Gastroesophageal sphincter (tissue), 4 donors: ENCODE data around the gene FARS2. TPM values are rescaled to one million over a fixed set of nuclear protein-coding genes. Genes with fewer than 3 reads are reported as not detected.

Experiments
- ATAC-seq: fragments of 150-250 bp; one replicate; pipeline ENCODE4 v1.9.1; 2016; ENCODE audit warnings: mild to moderate bottlenecking, moderate library complexity
- H3K27ac ChIP-seq, 4 donors: fragments of 200-600 bp; sonication (generic) in 3 of 4; 1 replicate in 3 of 4; 2 replicates in 1 of 4; pipeline ENCODE4 v1.5.1; 2016 to 2019
- H3K27me3 ChIP-seq: fragments of 200-600 bp; sonication (generic); one replicate; pipeline ENCODE4 v1.5.1; 2019
- H3K36me3 ChIP-seq, 2 donors: fragments of 200-600 bp; sonication (generic); one replicate each; pipeline ENCODE4 v1.5.1; 2019; ENCODE audit warnings: control low read depth in 1 of 2
- H3K4me1 ChIP-seq, 3 donors: fragments of 200-600 bp; sonication (generic); 1 replicate in 2 of 3; 2 replicates in 1 of 3; pipeline ENCODE4 v1.5.1; 2016 to 2019; ENCODE audit warnings: control low read depth in 2 of 3
- H3K4me3 ChIP-seq, 2 donors: fragments of 200-600 bp; sonication (generic); one replicate each; pipeline ENCODE4 v1.5.1; 2019; ENCODE audit warnings: mild to moderate bottlenecking in 1 of 2, moderate library complexity in 1 of 2
- H3K9me3 ChIP-seq, 3 donors: fragments of 200-600 bp; sonication (generic); one replicate each; pipeline ENCODE4 v1.5.1; 2017 to 2019; ENCODE audit warnings: control low read depth in 2 of 3
- CTCF ChIP-seq, 4 experiments: fragments of 200-600 bp in 2 of 4; fragments of 450-650 bp in 2 of 4; sonication (generic) in 1 of 4; IDR thresholded peaks; one replicate each; pipeline ENCODE4 v1.5.1; 2017 to 2019; ENCODE audit warnings: antibody characterized with exemption in 4 of 4, mild to moderate bottlenecking in 2 of 4, moderate library complexity in 2 of 4
- EP300 ChIP-seq: sonication (generic); formaldehyde crosslinking; IDR thresholded peaks from one replicate; pipeline ENCODE4 v1.6.1; 2017; ENCODE audit warnings: antibody characterized with exemption, mild to moderate bottlenecking
- POLR2A ChIP-seq, 2 donors: fragments of 450-650 bp; IDR thresholded peaks; one replicate each; pipeline ENCODE4 v1.6.1; 2017; ENCODE audit warnings: antibody characterized with exemption in 2 of 2, mild to moderate bottlenecking in 2 of 2, moderate library complexity in 1 of 2
- POLR2AphosphoS5 ChIP-seq: sonication (generic); formaldehyde crosslinking; IDR thresholded peaks from one replicate; pipeline ENCODE4 v1.6.1; 2017; ENCODE audit warnings: antibody characterized with exemption
- WGBS, 2 donors: methylation state at CpG; one replicate each; pipeline ENCODE4 v1.1.5; 2018; ENCODE audit warnings: low coverage in 1 of 2; 5-methylcytosine and 5-hydroxymethylcytosine counted together
- total RNA-seq, 4 donors: library from RNA; depleted of rRNA; stranded (reverse); fragments of >200 nt; gene quantifications; one replicate each; pipeline ENCODE4 v1.1.0, GENCODE V29; 2016

FARS2 gene
- total RNA-seq, 4 donors from 2014 or later: 9.8 to 16.3 (median 14.4) TPM

DNA sequence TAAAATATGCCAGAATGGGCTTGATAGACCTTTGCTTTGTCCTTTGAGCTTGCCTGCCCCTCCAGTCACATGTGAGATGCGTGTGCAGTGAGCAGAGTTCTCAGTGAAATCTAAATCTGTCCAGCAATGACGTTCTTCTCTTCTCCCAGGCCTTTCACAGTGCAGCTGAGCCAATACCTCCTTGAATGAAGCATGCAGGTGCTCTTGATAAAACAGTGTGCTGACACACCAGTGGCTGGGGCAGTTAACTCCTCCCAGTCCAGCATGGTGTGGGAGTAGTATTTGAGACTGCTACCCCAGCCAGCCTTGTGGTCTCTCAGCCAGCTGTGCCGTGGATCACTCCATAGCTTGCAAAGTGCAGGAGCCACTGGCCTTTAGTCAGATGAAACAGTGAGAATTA is 240.5 kb downstream of the FARS2 start:
- no peak for ATAC-seq
- Histone ChIP-seq H3K36me3 (no peaks in the 10 kb centered on the region), H3K27ac (no peak overlapping the region)

GRCh38 chr6:5504078-5504477 is 242.8 kb downstream of the FARS2 start:
- Histone ChIP-seq H3K27me3 (no peaks in the 10 kb centered on the region), H3K4me1 (peaks cover 0 to 4% (median 0%) of the 10 kb centered on the region in 3 donors), H3K27ac (no peak overlapping the region), H3K36me3 (no peaks in the 10 kb centered on the region), H3K4me3 (no peak overlapping the region), H3K9me3 (no peaks in the 10 kb centered on the region)
- 94 to 100% methylated on average over 1 of the region's 1 CpG for WGBS, 2 donors
- TF ChIP-seq EP300 (no peak), POLR2AphosphoS5 (no peak), POLR2A (IDR thresholded peaks at IDR 0.05) (no peak), CTCF (IDR thresholded peaks at IDR 0.05) (no peak)
- no peak for ATAC-seq

More for the DNA sequence above, 240.5 kb downstream of the FARS2 start:
- Histone ChIP-seq H3K9me3 (no peaks in the 10 kb centered on the region), H3K27me3 (no peaks in the 10 kb centered on the region), H3K4me1 (peaks cover 0 to 4% (median 0%) of the 10 kb centered on the region in 3 donors), H3K4me3 (no peak overlapping the region)
- WGBS, 2 donors: 100% methylated on average over 2 of the region's 3 CpGs; no CpG with 5 or more reads in 1 of the 2 donors
- TF ChIP-seq POLR2A (IDR thresholded peaks at IDR 0.05) (no peak), EP300 (no peak), POLR2AphosphoS5 (no peak), CTCF (IDR thresholded peaks at IDR 0.05) (no peak)

DNA sequence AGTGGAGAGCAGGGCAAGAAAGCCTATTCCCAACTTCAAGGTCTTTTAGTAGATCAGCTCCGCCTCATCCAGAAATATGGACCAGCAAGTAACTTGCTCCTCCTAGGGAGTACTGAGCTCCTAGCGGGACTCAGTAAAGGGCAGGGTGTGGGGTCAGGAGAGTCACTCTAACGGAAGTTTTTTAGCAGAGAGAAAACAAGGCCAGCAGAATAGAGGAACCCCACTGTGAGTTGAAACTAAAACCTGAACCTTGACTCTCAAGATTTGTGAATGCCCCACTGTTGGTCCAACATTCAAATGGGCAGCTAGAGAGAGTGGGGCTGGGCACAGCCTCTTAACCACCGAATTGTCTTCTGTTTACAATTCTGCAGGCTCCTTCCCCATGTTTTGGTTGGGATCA is 244.8 kb downstream of the FARS2 start:
- H3K36me3 ChIP-seq: peaks cover 0 to 7% of the 10 kb centered on the region in 2 donors
- no peaks in the 10 kb centered on the region for H3K27me3 ChIP-seq
- WGBS, 2 donors: 68 to 71% methylated on average over 2 to 3 of the region's 4 CpGs
- H3K4me1 ChIP-seq: no peaks in the 10 kb centered on the region
- H3K4me3 ChIP-seq: no peak overlapping the region
- no peak for ATAC-seq
- no peak for TF ChIP-seq CTCF (IDR thresholded peaks at IDR 0.05)
- TF ChIP-seq EP300: no peak
- TF ChIP-seq POLR2A (IDR thresholded peaks at IDR 0.05): no peak
- no peak for TF ChIP-seq POLR2AphosphoS5
- H3K9me3 ChIP-seq: no peaks in the 10 kb centered on the region
- no peak overlapping the region for H3K27ac ChIP-seq

GRCh38 chr6:5506597-5506996 is 245.3 kb downstream of the FARS2 start:
- H3K4me1 ChIP-seq: no peaks in the 10 kb centered on the region
- no peak for TF ChIP-seq POLR2AphosphoS5
- no peak for TF ChIP-seq EP300
- TF ChIP-seq POLR2A (IDR thresholded peaks at IDR 0.05): no peak
- no peak for TF ChIP-seq CTCF (IDR thresholded peaks at IDR 0.05)
- no peak overlapping the region for H3K27ac ChIP-seq
- H3K27me3 ChIP-seq: no peaks in the 10 kb centered on the region
- no peak for ATAC-seq
- H3K36me3 ChIP-seq: peaks cover 0 to 7% of the 10 kb centered on the region in 2 donors
- H3K9me3 ChIP-seq: no peaks in the 10 kb centered on the region
- H3K4me3 ChIP-seq: no peak overlapping the region
- WGBS, 2 donors: 71 to 90% methylated on average over 3 of the region's 4 CpGs

DNA sequence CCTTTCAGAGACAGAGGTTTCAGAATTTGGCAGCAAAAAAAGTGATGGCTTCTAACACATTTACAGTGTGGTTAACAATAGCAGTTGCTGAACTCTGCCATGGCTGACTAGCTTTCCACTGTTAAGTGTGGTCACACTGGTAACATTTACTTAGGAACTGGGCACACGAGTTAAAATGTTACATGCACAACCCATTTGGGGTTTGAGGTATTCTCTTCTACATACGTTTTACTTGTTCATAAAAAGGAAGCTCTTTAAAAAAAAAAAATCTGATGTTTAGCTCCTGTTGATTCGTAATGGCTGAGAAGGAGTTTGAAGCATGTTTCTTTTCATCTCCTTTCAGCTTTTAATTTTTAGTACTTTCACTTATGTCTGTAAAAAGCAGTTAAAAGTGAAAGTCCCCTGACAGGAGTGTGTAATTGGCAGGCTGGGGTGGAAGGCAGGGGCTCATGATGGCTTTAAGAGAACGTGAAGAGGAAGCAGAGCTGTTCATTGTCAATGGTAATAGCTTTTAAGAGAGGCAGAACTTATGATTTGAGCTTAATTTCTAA is 245.9 kb downstream of the FARS2 start:
- H3K27ac ChIP-seq: no peak overlapping the region
- 61 to 81% methylated on average over 4 of the region's 4 CpGs for WGBS, 2 donors
- peaks cover 0 to 7% of the 10 kb centered on the region in 2 donors for H3K36me3 ChIP-seq
- H3K9me3 ChIP-seq: no peaks in the 10 kb centered on the region
- H3K4me3 ChIP-seq: no peak overlapping the region
- no peaks in the 10 kb centered on the region for H3K27me3 ChIP-seq
- H3K4me1 ChIP-seq: no peaks in the 10 kb centered on the region
- ATAC-seq: no peak
- TF ChIP-seq EP300 (no peak), POLR2A (IDR thresholded peaks at IDR 0.05) (no peak), CTCF (IDR thresholded peaks at IDR 0.05) (no peak), POLR2AphosphoS5 (no peak)
